GM23248 (cell line): Measurements from ENCODE around the gene GLIPR1L2.

Experiments
- EZH2 ChIP-seq: fragments of 200-600 bp; sonication (generic); IDR thresholded peaks from 2 replicates; pipeline ENCODE4 v1.6.1; 2018; ENCODE audit warnings: antibody characterized with exemption, mild to moderate bottlenecking; ENCODE audit not compliant: insufficient read depth, poor library complexity, severe bottlenecking
- EZH2phosphoT487 ChIP-seq: fragments of 200-600 bp; sonication (generic); IDR thresholded peaks from 2 replicates; pipeline ENCODE4 v1.6.1; 2018; ENCODE audit warnings: antibody characterized with exemption, moderate library complexity, mild to moderate bottlenecking, low read depth; ENCODE audit not compliant: insufficient read depth

DNA sequence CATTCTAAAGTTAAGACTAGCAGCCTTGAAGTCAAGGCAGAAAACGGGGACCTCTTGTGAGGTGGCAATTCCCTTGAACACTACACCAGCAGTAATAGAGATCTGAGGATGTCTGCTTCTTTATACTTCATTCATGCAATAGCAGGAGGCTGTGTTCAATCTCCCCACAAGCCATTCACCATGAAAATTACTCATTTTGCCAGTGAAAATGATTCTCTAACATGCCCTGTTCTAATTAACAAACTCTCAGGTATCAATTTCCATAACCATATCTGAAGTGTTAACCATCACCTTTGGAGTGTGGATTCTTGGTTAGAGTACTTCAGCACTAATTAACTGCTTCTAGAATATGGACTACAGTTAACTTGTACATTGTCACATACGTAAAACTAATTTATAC, 86.2 kb downstream of the GLIPR1L2 start:
- no peak for TF ChIP-seq EZH2
- no peak for TF ChIP-seq EZH2phosphoT487
